Progenitor cell of endocrine pancreas (in vitro differentiated cells): Measurements from ENCODE around the gene APBB2. TPM values are rescaled to one million over a fixed set of nuclear protein-coding genes. Genes with fewer than 3 reads are reported as not detected.

Experiments
- DNase-seq: peaks from one replicate; pipeline ENCODE4 v3.0.0; 2021; ENCODE audit warnings: low spot score; ENCODE audit not compliant: unreplicated experiment
- H3K27ac Mint-ChIP-seq: 2 replicates; pipeline ENCODE4 v1.8.0; 2021; ENCODE audit warnings: mild to moderate bottlenecking, moderate library complexity, mixed read lengths
- H3K27me3 Mint-ChIP-seq: 2 replicates; pipeline ENCODE4 v1.8.0; 2021; ENCODE audit warnings: mixed read lengths
- H3K36me3 Mint-ChIP-seq: 2 replicates; pipeline ENCODE4 v1.8.0; 2022; ENCODE audit warnings: mixed read lengths; ENCODE audit not compliant: insufficient read depth
- H3K4me1 Mint-ChIP-seq: 2 replicates; pipeline ENCODE4 v1.8.0; 2021; ENCODE audit warnings: low read depth, mixed read lengths
- H3K4me3 Mint-ChIP-seq: 2 replicates; pipeline ENCODE4 v1.8.0; 2021; ENCODE audit warnings: low read depth, mild to moderate bottlenecking, moderate library complexity, mixed read lengths
- H3K9me3 Mint-ChIP-seq: 2 replicates; pipeline ENCODE4 v1.8.0; 2021; ENCODE audit warnings: low read depth, mixed read lengths
- total RNA-seq: library from RNA; stranded (reverse); gene quantifications from 2 replicates; pipeline ENCODE4 v1.2.1, GENCODE V29; 2021
- TF ChIP-seq, protein P1 (sequence below): fragments of 200-600 bp; sonication (generic); IDR thresholded peaks from one replicate; pipeline ENCODE4 v1.5.0; 2021; ENCODE audit warnings: antibody characterized with exemption, mild to moderate bottlenecking; ENCODE audit not compliant: unreplicated experiment

The APBB2 gene
- total RNA-seq, 1 donor from 2014 or later: 61.7 TPM

DNA sequence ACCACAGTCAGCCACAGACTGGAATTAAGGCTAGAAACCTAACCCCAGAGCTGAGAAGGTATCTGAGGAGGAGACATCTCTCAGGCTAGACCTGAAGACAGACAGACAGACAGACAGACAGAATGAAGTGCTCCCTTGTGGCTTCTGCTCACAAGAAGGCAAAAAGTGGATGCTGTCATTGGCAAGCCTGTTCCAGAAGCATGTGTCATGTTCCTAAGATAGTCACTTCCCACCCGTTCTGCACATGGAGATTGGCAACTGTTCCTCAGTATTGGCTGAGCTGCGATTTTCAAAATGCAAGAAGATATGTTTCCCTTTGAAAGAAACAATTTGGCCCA, 298.2 kb downstream of the APBB2 start:
- H3K4me1 Mint-ChIP-seq: no peaks in the 10 kb centered on the region
- H3K27ac Mint-ChIP-seq: no peak overlapping the region
- H3K36me3 Mint-ChIP-seq: peaks cover 9% of the 10 kb centered on the region
- H3K27me3 Mint-ChIP-seq: no peaks in the 10 kb centered on the region
- H3K9me3 Mint-ChIP-seq: peaks cover 3% of the 10 kb centered on the region
- H3K4me3 Mint-ChIP-seq: no peak overlapping the region
- TF ChIP-seq, protein P1, sequence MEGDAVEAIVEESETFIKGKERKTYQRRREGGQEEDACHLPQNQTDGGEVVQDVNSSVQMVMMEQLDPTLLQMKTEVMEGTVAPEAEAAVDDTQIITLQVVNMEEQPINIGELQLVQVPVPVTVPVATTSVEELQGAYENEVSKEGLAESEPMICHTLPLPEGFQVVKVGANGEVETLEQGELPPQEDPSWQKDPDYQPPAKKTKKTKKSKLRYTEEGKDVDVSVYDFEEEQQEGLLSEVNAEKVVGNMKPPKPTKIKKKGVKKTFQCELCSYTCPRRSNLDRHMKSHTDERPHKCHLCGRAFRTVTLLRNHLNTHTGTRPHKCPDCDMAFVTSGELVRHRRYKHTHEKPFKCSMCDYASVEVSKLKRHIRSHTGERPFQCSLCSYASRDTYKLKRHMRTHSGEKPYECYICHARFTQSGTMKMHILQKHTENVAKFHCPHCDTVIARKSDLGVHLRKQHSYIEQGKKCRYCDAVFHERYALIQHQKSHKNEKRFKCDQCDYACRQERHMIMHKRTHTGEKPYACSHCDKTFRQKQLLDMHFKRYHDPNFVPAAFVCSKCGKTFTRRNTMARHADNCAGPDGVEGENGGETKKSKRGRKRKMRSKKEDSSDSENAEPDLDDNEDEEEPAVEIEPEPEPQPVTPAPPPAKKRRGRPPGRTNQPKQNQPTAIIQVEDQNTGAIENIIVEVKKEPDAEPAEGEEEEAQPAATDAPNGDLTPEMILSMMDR: no peak
- DNase-seq: no peak

DNA sequence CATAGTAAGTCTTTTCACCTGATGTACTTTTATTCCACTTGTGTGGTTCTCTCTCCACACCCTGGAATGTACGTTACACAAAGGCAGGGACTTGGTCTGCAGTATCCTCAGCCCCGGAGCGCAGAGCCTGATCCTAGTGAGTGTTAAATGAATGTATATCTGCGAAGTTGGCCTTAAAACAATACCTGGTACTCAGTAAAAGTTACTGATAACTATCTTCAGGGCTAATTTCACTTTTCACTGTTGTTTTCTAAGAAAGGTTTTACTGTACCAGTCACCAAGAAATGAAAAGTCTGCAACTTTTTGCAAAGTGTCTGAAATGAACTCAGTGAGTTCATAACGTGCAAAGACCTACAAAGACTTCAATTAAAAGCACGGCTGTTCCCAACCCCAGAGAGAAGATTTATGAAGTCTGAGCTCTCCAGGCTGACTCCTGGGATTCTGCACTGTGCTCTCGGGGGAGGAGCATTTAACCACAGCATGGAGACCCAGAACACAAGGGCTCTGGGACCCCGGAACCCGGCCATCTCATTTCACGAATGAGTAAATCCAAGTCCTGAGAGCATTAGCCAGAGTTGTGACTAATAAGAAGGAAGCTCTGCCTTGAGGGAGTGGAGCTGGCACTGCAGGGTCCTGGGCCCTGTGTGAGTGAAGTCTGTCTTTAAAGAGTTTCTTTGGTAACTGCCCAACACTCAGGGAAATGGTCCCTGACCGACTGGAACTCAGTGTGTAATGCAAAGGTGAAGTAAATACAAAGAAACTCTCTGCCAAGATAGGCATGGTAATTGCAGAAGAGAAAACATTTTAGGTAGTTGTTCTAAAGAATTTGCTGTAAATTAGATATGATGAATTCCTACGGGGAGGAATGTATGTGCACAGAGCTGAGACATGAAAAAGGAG, 298.8 kb downstream of the APBB2 start:
- peaks cover 3% of the 10 kb centered on the region for H3K9me3 Mint-ChIP-seq
- H3K36me3 Mint-ChIP-seq: peaks cover 9% of the 10 kb centered on the region
- H3K27ac Mint-ChIP-seq: no peak overlapping the region
- TF ChIP-seq, protein P1: no peak
- no peaks in the 10 kb centered on the region for H3K27me3 Mint-ChIP-seq
- H3K4me1 Mint-ChIP-seq: no peaks in the 10 kb centered on the region
- H3K4me3 Mint-ChIP-seq: no peak overlapping the region
- DNase-seq: no peak

DNA sequence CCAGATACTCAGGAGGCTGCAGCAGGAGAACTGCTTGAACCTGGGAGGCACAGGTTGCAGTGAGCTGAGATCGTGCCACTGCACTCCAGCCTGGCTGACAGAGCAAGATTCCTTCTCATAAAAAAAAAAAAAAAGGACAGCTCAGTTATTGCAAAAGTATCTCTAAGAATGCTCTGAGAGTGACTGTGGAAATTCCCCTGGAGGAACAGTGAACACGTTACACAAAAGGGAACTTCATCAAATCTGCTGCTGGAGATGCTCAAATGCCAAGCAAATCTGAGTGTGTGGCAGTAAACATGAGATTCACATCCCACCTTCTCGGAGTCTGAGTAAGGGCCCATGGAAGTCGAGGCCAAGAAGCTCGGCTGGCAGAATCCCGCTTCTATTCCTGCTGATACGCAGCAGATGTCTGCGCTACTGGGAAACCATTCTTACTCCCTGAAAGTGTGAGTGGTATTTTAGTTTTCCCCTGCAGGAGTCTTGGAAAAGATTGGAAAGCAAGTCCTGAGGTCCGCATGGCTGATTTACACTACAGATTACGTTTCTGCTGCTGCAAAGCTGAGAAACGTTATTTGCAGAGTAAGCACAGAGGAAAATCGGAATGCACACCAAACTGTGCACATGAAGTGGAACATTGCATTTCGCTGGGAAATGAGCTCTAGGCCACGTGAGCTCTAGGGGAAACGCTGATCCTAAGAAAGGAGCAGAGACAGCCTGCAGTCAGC, 301.7 kb downstream of the APBB2 start:
- Mint-ChIP-seq H3K9me3 (peaks cover 3% of the 10 kb centered on the region), H3K27me3 (no peaks in the 10 kb centered on the region), H3K27ac (no peak overlapping the region), H3K4me1 (no peaks in the 10 kb centered on the region), H3K4me3 (no peak overlapping the region), H3K36me3 (peaks cover 7% of the 10 kb centered on the region)
- no peak for DNase-seq
- TF ChIP-seq, protein P1: no peak

DNA sequence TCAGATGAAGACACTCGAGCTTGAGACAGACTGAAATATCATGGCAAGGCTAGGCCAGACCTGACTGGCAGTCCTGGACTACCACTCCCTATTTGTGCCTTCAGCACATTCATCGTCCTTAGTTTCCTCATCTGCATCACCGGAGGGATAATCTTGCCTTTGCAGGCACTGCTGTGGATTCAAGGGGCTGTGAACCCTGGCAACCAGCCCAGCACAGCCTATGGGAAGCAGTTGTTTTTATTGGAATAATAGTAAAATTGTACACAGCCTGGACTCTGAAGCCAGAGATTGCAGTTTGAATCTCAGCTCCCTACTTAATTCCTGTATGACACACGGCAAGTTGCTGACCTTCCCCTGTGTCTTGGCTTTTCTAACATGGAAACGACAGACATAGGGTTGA, 303.6 kb downstream of the APBB2 start:
- peaks cover 3% of the 10 kb centered on the region for H3K9me3 Mint-ChIP-seq
- TF ChIP-seq, protein P1: no peak
- H3K27ac Mint-ChIP-seq: no peak overlapping the region
- H3K4me3 Mint-ChIP-seq: no peak overlapping the region
- DNase-seq: no peak
- no peaks in the 10 kb centered on the region for H3K27me3 Mint-ChIP-seq
- no peaks in the 10 kb centered on the region for H3K4me1 Mint-ChIP-seq
- H3K36me3 Mint-ChIP-seq: peaks cover 7% of the 10 kb centered on the region

DNA sequence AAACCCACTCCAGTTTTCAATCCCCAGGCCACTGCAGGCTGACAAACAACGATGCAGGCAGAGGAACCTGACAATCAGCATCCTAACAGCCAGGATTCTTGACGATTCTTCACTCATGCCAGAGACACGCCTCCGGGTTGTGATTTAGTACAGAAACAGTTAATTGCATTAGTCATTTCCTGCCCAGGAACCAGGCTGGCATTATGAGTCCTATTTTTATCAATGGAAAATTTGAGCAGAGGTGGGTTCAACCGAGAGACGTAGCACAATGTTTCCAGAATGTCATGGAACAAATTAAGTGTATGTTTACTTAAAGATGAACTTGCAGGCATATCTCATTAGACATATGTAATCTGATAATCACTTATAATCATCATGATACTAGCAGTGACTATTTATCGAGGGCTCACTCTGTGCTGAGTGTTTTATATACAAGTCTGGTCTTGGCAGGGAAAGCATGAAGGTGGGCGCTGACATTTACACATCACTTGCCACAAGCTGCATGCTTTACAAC, 304.9 kb downstream of the APBB2 start:
- no peak overlapping the region for H3K27ac Mint-ChIP-seq
- H3K4me3 Mint-ChIP-seq: no peak overlapping the region
- no peaks in the 10 kb centered on the region for H3K27me3 Mint-ChIP-seq
- no peak for DNase-seq
- H3K4me1 Mint-ChIP-seq: no peaks in the 10 kb centered on the region
- no peaks in the 10 kb centered on the region for H3K9me3 Mint-ChIP-seq
- TF ChIP-seq, protein P1: no peak
- peaks cover 3% of the 10 kb centered on the region for H3K36me3 Mint-ChIP-seq
